ENCODE measurements around the gene KBTBD2. TPM values are rescaled to one million over a fixed set of nuclear protein-coding genes. Genes with fewer than 3 reads are reported as not detected.
"Not testable (repeated sequence)": the region's sequence is repeated elsewhere in the genome, so short reads cannot be mapped to it uniquely, and the experiment has no call there.

KBTBD2 gene
- polyA plus RNA-seq, 1 donor, result 69.2 TPM

DNA sequence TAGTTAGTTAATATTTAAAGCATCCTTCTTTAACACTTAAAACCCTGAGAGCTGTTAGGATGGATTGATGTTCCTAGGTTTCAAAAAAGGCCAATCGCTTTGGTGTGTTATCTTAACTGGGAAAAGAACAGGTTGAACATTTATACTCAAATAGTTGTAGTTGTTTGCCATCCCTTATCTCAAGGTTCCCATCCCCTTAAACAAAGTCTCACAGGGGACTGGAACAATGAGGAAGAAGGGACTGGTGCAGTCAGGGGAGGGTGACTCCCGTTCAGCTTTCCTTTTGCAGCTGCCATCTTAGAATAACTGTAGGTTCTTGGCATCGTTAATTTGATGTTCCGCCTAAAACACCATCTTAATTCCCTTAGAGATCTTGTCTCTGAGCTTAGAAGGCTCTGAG lies 2.6 kb upstream of the KBTBD2 start:
- no peak for DNase-seq

DNA sequence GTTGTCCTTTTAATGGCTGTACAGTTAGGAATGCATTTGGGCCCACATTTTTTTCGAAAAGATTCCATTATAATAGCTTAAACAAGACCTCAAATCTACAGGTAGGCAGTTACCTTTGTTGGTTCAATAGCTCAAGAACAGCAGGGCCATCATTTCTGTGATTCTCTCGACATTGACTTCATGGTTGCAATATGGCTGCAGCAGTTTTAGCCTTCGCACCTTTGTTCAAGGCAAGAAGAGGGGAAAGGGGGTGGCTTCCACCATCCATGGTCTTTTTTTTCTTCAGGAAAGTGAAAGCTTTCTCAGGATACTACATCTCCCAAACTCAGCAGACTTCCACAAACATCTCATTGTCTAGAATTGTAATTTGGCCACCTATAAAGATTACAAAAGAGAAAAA lies 2.2 kb upstream of the KBTBD2 start:
- DNase-seq, result no peak

DNA sequence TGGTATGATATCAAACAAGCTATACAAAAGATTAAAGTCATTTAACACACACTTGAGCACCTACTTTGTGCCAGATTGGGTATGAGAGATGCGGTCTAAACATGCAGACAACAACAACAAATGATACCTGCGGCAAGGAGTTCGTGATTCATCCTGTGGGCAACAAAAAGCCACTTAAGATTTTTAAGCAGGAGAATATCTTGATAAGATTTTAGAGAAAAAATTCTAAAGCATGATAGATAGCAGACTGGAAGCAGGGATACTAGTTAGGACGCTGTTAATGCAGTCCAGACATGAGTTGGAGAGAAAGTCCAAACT lies 1.6 kb upstream of the KBTBD2 start:
- DNase-seq, result no peak

DNA sequence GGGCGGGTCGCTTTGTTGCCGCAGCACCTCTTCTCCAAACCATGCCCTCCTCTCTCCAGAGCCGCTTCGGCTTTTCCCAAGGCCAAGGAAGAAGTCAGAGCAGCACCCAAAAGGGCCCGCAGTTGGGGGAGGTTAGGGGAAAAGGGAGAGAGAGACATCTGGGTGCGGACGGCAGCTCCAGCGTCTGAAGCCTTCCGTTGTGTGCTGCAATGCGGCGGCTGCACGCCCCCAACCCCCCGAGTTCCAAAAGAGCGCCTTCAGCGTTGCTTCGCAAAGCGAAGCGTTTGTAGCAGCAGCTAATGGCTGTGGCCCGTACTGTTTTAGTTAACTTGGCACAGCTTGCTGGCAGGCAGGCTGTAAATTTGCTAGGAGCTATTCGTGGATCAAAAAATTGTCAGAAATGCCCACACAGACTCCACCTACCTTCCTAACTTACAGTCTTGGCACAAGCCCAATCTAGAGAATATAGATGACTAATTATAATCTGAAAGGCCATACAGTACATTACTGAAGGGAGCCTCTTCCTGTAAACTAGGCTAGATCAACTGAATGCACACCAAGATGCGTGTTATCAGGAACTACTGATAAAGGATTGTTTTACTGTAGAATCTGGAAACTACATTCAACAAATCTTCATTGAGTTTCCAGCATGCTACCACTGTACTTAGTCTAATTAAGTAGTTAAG lies 1.1 kb upstream of the KBTBD2 start:
- peak; percentile 45 for DNase-seq

DNA sequence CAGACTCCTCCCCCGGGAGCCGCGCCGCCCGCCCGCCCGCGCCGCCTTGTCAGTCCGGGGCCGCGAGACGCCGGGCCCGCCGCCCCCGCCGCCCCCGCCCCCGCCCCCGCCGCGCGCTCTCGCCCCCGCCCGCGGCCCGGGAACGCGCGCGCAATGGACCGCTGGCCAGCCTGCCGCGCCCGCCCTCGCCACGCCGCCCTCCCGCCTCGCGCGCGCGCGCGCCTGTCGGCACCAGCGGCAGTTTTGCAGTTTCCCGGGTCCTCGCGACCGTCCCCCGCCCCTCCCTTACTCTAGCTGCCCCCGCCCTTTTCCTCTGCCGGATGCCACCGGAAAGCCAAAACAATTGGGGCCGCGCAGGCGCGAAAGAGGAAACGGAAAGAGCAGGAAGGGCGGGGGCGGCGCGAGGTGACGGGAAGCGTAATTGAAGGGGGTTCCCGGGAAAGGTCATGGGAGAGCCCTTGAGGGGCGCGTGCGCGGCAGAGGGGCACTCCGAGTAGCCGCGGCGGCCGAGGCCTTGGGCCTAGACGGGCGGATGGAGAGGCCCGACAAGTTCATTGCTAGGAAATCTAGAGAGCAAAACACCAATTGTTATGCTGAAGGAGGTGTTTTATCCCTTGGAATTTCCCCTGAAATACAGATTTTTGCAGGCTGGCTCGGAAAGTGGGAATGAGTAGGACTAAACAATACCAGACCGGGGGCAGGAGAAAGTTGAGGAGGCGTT lies 400 bp upstream of the KBTBD2 start:
- peak; percentile 95 for DNase-seq

DNA sequence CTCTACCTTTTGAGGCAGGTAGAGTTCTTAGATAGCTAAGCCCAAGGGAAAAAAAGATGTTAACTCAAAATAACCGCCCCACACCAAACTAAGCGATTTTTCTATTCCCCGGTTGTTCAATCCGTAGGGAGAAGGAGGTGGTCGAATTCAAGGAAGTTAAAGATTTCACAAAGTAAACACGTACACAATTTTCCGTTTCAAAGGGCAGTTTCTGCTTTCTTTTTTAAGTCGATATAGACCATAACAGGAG lies 842 bp downstream of the KBTBD2 start:
- DNase-seq, result peak; percentile 35

DNA sequence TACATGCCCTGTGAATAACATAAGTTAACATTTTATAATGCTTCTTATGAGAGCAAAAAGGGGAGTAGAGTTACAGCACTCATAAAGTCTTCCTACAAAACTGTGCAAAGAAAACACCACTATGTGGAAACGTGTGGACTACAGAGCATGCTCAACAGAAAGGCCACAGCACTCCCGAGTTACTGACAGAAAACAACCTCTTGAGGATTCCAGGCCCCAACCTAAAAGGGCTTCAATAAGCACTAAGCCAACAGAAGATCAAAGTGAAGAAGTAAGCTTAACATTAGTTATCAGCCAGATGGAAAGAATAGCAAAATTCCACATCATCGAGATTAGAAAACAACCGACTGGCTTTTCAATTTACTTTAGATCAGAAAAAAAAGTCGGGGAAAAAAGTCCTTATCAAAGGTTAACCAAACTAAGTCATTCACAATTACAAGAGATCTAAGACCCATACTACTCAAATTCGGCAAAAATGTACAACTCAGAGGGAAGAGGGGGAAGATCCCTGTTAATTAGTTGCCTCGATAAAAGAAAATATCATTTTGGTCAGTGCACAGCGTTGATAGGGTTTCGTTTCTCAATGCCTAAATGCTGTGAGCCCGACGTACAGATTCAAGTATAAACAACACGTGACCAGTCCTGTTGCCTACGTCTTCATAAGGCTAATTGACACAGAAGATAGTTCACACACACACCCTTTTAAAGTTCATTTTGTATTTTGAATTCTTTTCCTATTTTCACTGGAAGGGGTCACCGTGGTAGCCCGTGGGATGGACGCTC lies 1.4 kb downstream of the KBTBD2 start:
- DNase-seq, result peak; percentile 64

DNA sequence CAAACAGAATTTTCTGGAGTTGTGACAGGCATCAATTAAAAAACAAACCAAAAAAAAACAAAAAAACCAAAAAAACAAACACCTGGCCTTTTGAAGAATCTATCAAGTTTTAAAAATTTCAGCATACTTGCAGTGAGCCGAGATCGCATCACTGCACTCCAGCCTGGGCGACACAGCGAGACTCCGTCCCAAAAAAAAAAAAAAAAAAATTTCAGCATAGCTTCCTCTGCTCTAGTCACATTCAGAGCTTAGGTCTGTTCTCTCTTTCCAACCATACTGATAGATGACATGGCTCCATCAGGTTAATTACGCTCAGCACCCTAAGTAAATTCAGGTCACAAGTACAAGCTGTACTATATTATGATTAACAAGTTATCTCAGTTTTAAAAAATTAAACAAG lies 3.1 kb downstream of the KBTBD2 start:
- no peak for DNase-seq

DNA sequence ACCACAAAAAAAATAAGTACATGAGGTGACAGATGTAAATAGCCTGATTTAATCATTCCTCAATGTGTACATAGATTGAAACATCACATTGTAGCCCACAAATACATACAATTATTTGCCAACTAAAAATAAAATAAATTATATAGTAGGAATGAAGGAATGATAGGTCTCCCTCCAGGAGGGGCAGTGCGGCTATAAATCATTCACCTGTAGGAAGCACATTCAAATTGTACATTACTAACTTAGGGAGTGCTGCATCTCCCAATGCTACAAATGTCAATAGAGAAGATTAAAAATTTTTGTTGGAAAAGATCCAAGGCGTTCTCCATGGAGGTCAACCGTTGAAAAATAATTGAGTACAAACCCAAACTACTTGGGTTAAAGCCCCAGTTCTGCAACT lies 4.2 kb downstream of the KBTBD2 start:
- no peak for DNase-seq

DNA sequence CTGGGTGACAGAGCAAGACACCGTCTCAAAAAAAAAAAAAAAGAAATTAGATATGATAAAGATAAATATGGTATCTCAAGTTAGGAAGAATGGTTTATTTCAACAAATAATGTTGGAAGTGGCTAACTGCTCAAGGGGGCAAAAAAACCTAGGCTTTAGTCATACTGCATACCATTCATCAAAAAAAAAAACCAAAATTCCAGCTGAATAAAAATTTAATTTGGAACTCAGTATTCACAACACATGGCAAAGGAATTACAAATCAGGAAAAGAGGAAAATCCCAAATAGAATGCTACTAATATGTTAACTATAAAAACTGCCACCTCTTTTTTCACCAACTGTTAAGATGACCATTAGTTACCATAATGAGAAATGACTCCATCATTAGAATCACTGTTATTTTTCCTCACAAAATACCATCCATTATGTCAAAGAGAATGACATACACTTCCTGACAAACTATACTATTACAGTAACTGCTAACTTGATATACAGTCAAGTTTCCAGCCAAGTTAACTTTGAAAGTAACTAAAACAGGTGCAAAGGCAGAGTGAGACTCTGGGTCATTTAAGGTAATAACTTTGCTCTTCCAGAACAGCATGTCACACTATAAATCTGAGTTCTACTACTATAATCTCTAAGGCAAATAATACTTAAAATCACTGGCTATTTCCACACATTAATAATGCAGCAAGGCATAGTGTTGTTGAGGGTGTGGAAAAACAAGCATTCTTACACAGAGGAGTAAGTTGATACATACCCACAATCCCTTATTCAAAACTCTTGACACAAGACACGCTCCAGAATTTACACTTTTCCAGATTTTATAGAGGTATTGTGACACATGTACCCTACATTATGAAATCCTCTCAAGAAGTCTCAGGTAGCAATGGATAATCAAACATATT lies 10.2 kb downstream of the KBTBD2 start:
- DNase-seq, result peak; percentile 36

DNA sequence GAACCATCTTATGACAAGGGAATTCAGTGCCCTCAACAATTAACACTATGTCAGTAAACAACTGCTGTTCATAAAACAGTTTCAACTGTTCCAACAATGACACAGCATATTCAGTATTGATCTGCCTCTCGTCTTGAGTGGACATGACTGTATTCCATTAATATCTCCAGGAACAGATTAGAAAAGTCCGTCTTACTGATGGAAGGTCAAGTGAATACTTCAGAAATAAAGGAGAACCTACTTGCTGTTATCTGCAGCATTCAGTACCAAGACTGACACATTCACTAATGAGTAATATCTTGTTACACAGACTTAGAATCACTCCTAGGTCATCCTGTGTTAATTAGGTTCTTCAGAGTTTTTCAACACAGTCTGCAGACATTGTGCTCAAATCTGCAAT lies 12.1 kb downstream of the KBTBD2 start:
- DNase-seq, result no peak

DNA sequence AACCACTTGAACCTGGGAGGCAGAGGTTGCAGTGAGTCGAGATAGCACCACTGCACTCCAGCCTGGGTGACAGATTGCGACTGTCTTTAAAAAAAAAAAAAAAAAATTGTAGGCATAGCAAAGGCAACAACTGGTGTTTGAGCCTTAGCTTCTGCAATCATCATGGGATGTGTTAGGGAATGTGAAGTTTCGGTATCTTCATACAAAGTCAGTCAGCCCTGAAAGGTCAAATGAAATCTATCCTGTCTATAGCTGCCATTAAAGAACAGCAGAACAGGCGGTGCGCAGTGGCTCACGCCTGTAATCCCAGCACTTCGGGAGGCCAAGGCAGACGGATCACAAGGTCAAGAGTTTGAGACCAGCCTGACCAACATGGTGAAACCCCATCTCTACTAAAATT lies 13.5 kb downstream of the KBTBD2 start:
- DNase-seq, result not testable (repeated sequence)

DNA sequence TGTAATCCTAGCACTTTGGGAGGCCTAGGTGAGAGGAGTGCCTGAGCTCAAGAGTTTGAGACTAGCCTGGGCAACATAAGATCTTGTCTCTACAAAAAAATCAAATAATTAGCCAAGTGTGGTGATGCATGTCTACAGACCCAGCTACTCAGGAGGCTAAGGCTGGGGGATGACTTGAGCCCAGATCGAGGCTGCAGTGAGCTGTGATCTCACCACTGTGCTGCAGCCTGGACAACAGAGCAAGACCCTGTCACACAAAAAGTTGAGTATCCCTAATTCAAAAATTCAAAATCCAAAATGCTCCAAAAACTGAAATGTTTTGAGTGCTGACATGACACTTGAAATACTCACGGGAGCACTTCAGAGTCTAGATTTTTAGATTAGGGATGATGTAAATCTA lies 19.1 kb downstream of the KBTBD2 start:
- no peak for DNase-seq

DNA sequence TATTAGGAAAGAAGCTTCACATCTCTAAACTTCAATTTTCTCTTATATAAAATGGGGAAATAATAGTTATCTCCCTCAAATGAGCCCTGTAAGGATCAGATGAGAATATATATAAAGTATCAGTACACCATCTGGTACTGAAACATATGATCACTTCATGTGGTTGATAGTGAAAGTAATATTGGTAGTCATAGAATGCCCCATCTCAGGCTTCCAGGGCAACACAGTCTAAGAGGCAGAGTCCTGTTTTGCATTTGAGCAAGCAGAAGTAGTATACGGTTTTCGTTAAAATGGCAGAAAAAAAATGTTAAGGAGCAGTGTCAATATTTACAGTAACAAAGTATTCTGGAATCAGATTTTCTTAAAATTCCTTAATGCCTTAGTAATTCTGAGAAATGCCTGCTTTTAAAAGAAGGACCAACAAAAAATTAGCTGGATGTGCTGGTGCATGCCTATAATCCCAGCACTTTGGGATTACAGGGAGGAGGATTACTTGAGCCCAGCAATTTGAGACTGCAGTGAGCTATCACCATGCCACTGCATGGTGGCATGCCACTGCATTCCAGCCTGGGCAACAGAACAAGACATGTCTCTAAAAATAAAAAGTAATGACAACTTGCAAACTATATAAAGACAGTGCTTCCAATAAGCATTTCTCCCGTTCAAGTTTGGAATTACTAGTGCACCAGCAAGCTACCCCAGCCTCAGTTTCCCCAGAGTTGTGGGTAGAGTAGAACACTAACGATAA lies 19.8 kb downstream of the KBTBD2 start:
- DNase-seq, result no peak

DNA sequence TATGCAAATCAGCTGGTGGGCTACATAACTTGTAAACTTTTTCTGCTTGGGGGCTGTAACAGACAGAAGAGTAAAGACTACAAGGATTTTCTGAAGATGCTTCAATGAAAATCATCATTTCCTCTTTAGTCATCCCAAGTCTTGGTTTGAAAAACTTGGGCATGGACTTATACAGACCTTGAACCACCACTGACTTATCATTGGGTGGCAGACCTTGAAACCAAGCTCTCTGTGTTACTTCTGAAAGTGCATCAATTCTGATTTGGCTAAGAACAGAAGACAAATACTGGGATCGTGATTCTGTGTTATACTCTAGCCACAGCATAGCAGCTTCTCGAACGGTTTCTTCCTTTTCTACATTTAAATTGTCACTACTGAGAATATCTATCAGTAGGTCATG lies 21.3 kb downstream of the KBTBD2 start:
- DNase-seq, result no peak

DNA sequence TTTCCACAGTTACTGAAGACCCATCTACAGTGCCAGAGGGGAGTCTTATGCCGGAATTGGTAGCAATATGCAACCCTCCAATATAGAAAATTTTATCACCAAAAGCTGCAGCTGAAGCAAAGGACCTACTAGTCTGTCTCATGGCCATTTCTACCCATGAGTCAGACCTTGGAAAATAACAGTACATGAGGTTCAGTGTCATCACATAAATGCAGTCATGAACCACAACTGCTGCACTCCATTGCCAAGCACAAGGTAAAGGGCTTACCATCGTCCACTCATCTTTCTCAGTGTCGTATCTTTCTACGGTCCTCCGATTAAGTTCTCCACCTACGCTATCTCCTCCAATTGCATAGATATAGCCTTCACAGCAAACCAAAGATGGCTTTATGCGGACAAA lies 21.8 kb downstream of the KBTBD2 start:
- DNase-seq, result no peak

DNA sequence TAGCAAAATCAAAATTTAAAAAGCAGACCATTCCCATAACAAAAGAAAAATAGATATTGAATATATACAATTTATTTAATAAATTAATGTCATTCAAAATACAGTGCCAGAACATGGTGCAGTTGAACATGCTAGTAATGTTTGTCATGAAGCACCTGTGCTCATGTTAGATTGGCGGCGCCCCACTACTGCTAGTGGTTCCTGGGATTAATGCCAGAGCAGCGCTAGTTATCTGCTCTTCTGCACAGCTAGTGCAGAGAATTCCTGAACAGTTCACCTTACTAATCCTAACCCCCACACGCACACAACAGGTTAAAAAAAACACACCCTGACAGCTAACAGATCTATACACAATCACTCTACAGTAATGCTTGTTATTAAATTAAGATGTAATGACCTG lies 23.4 kb downstream of the KBTBD2 start:
- no peak for DNase-seq

DNA sequence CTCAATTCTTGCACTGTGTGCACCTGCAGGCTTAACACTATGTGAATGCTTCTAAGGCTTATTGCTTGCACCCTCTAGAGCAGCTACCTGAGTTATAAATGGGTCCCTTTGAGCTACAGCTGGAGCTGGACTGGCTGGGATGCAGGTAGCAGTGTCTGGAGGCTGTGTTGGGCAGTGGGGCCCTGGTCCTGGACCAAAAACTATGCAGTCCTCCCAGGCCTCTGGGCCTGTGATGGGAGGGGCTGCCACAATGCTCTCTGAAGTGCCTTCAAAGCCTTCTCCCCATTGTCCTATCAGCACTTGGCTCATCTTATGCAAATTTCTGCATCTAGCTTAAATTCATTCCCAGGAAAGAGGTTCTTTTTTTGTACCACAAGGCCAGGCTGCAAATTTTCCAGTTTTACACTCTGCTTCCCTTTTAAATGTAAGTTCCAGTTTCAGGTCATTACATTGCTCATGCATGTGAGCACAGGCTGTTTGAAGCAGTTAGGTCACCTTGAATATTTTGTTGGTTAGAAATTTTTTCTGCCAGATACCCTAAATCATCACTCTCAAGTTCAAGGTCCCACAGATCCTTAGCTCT lies 26.0 kb downstream of the KBTBD2 start:
- DNase-seq, result no peak

DNA sequence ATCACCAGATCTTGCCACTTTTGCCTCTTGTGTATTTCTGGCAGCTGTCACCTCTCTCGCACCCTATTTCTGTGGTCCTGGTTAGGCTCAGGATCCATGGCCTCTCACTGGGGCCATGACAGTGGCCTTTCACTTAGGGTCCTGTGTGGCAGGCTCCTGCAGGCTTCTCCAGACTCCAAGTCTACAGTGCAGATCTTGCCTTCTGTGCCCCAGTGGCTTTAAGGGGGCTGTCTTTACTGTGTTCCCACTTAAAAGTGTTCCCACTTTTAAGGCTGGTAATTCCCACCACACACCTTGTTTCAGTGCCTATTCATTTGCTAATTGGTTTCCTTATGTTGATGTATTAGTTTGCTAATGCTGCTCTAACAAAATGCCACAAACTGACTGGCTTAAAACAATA lies 27.7 kb downstream of the KBTBD2 start:
- DNase-seq, result not testable (repeated sequence)

DNA sequence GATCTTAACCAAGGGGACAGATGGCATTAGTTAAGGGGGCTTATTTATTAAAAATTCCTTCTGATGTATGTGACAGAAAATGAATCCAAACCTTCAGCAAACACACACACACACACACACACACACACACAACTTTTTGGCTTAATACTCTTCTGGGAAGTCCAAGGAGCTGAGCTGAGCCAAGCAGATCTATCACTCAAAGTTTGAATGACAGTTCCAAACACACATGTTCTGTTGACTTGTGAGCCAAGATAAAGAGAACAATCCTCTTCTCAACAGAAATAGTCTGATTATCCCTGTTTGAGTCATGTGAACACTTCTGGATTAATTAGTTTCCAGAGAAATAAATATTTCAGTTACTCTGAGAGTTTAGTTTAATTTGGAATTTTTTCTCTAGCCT lies 31.5 kb downstream of the KBTBD2 start:
- DNase-seq, result no peak

DNA sequence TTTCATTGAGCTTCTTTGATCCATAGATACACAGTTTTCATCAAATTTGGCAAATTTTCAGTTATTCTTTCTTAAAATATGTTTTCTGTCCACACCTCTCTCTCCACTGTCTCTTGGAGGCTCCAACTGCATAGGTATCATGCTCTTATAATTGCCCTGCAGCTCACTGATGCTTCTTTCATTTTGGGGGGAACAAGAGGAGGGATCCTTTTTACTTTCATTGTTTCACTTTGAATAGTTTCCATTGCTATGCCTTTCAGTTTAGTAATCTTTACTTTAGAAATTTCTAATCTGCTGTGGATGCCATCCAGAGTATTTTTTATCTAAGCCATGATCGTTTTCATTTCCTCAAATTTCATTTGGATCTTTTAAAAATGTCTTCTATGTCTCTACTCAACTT lies 32.9 kb downstream of the KBTBD2 start:
- no peak for DNase-seq

DNA sequence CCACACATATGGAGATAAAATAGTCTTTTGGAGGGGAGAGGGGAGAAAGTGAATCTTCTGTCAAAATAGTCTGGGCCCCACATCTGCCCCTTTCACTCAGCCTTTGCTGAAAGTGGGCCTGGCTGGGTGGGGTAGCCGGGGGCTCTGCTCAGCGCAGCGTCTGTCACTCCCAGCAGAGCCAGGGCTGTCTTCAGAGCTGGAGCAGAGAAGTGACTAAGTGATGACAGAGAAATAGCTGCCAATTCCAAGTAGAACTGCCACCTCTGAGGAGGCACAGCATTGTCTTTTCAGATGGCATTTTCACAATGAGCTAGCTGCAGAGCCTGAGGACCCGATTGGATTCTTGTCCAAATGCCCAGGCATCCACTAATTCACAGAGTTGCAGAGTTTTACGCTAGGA lies 34.5 kb downstream of the KBTBD2 start:
- DNase-seq, result not testable (repeated sequence)

All from left kidney (tissue), 2 donors.